Endodermal cell (in vitro differentiated cells): ENCODE results near the gene PLPP7. TPM values are rescaled to one million over a fixed set of nuclear protein-coding genes. Genes with fewer than 3 reads are reported as not detected.
"Not testable (repeated sequence)": the region's sequence is repeated elsewhere in the genome, so short reads cannot be mapped to it uniquely, and the experiment has no call there.

ENCODE experiments used
- DNase-seq: peaks from one replicate; pipeline ENCODE4 v3.0.0-alpha.2; 2017
- H3K27ac ChIP-seq: 2 replicates; pipeline ENCODE4 v1.5.1; 2013; ENCODE audit warnings: mild to moderate bottlenecking, low read depth, low read length, moderate library complexity
- H3K27me3 ChIP-seq: 2 replicates; pipeline ENCODE4 v1.6.1; 2013; ENCODE audit warnings: mild to moderate bottlenecking, low read length, moderate library complexity; ENCODE audit not compliant: insufficient read depth, control insufficient read depth, poor library complexity, severe bottlenecking
- H3K36me3 ChIP-seq: 2 replicates; pipeline ENCODE4 v1.7.0; 2013; ENCODE audit warnings: mild to moderate bottlenecking, low read length, moderate library complexity; ENCODE audit not compliant: control insufficient read depth, insufficient read depth
- H3K4me1 ChIP-seq: one replicate; pipeline ENCODE4 v1.7.0; 2013; ENCODE audit warnings: low read length; ENCODE audit not compliant: control insufficient read depth, insufficient read depth
- H3K4me3 ChIP-seq: 2 replicates; pipeline ENCODE4 v1.5.1; 2013; ENCODE audit warnings: mild to moderate bottlenecking, low read length, moderate library complexity
- H3K9ac ChIP-seq: 2 replicates; pipeline ENCODE4 v1.6.1; 2013; ENCODE audit warnings: mild to moderate bottlenecking, low read length, moderate library complexity; ENCODE audit not compliant: poor library complexity, severe bottlenecking; ENCODE audit errors: extremely low read depth
- H3K9me3 ChIP-seq: 2 replicates; pipeline ENCODE4 v1.6.1; 2013; ENCODE audit warnings: mild to moderate bottlenecking, low read length, moderate library complexity; ENCODE audit not compliant: control insufficient read depth
- H3K27ac Mint-ChIP-seq: 2 replicates; pipeline ENCODE4 v1.8.0; 2020; ENCODE audit warnings: mixed read lengths
- H3K27me3 Mint-ChIP-seq: 2 replicates; pipeline ENCODE4 v1.8.0; 2021; ENCODE audit warnings: mild to moderate bottlenecking, mixed read lengths; ENCODE audit not compliant: insufficient read depth
- H3K36me3 Mint-ChIP-seq: 2 replicates; pipeline ENCODE4 v1.8.0; 2020; ENCODE audit warnings: low read depth, mixed read lengths
- H3K4me1 Mint-ChIP-seq: 2 replicates; pipeline ENCODE4 v1.8.0; 2020; ENCODE audit warnings: mixed read lengths
- H3K4me3 Mint-ChIP-seq: 2 replicates; pipeline ENCODE4 v1.8.0; 2020; ENCODE audit warnings: mild to moderate bottlenecking, moderate library complexity, mixed read lengths
- H3K9me3 Mint-ChIP-seq: 2 replicates; pipeline ENCODE4 v1.8.0; 2020; ENCODE audit warnings: mild to moderate bottlenecking, mixed read lengths
- WGBS, 2 experiments: methylation state at CpG; one replicate each; pipeline versions ENCODE4 v1.1.5 to v1.1.7; 2013; ENCODE audit warnings: missing lambda C conversion rate in 2 of 2, mixed read lengths in 1 of 2; ENCODE audit not compliant: insufficient coverage in 1 of 2, insufficient read length in 1 of 2; 5-methylcytosine and 5-hydroxymethylcytosine counted together
- total RNA-seq, 2 donors: library from RNA; stranded (reverse); fragmentation: NEBNext Ultra II Directional in 1 of 2; extraction: Animal tissue kit (Norgen Biotek cat#: 25700) in 1 of 2; gene quantifications; 2 replicates in 1 of 2; 3 replicates in 1 of 2; pipeline ENCODE4 v1.2.1, GENCODE V29; 2021
- TF ChIP-seq, protein P1 (sequence below): fragments of 200-600 bp; sonication (generic); conservative IDR thresholded peaks from 2 replicates; pipeline ENCODE4 v1.5.0; 2021; ENCODE audit warnings: antibody characterized with exemption, mild to moderate bottlenecking

The PLPP7 gene
- total RNA-seq, 2 donors from 2014 or later: 4.1 to 5.6 TPM

DNA sequence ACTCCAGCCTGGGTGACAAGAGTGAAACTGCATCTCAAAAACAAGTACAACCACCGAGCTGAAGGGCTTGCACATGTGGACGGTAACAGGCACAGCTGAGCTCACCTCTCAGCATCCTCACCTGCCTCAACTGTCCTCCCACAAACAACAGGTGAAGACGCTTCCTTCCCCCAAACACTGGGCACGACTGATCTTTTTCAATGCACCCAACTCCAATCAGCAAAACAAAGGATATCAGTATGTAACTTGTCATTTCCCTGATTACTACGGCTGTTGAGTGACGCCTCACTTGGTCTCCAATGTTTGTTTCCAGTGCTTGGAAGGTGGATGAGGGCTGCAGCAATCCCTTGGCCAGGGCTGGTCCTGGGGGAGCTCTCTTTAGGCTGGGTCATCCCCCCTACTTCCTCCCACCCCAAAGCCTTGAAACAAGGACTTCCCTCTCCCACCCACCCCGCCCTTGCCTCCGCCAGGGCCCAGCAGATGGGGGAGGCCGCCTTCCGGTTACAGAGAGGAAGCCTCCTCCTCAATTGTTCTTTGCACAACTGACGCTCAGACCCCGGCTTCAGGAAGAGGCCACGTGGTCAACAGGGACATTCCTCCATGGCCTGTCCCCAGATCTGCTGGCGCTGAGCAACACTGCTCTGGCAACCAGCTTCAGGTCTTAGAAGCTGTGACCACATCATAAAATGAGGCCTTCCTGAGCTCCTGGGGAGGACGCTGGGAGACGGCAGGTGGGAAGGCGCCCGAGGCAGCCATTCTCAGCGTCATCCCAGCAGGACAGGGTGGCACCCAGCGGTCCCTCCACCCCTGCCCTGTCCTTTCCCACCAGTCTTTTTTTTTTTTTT is 19.1 kb upstream of the PLPP7 start:
- Mint-ChIP-seq H3K4me1 (peaks cover 13% of the 10 kb centered on the region), H3K9me3 (no peaks in the 10 kb centered on the region), H3K27me3 (peaks cover 6% of the 10 kb centered on the region), H3K4me3 (no peak overlapping the region), H3K36me3 (no peaks in the 10 kb centered on the region), H3K27ac (no peak overlapping the region)
- Histone ChIP-seq H3K36me3 (no peaks in the 10 kb centered on the region), H3K9ac (no peak overlapping the region), H3K27ac (no peak overlapping the region), H3K4me1 (no peaks in the 10 kb centered on the region), H3K9me3 (no peaks in the 10 kb centered on the region), H3K27me3 (peaks cover under 1% of the 10 kb centered on the region), H3K4me3 (no peak overlapping the region)
- TF ChIP-seq, protein P1, sequence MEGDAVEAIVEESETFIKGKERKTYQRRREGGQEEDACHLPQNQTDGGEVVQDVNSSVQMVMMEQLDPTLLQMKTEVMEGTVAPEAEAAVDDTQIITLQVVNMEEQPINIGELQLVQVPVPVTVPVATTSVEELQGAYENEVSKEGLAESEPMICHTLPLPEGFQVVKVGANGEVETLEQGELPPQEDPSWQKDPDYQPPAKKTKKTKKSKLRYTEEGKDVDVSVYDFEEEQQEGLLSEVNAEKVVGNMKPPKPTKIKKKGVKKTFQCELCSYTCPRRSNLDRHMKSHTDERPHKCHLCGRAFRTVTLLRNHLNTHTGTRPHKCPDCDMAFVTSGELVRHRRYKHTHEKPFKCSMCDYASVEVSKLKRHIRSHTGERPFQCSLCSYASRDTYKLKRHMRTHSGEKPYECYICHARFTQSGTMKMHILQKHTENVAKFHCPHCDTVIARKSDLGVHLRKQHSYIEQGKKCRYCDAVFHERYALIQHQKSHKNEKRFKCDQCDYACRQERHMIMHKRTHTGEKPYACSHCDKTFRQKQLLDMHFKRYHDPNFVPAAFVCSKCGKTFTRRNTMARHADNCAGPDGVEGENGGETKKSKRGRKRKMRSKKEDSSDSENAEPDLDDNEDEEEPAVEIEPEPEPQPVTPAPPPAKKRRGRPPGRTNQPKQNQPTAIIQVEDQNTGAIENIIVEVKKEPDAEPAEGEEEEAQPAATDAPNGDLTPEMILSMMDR: no peak
- WGBS, 2 experiments: 86 to 89% methylated on average over 11 to 20 of the region's 20 CpGs
- peak; percentile 41 for DNase-seq

DNA sequence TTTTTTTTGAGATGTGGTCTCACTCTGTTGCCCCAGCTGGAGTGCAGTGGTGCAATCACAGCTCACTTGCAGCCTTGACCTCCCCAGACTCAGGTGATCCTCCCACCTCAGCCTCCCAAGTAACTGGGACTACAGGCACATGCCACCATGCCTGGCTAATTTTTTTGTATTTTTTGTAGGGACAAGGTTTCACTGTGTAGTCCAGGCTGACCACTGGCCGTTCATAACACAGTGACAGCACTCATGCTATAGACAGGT is 18.6 kb upstream of the PLPP7 start:
- not testable (repeated sequence) for H3K27me3 ChIP-seq, DNase-seq, H3K4me3 ChIP-seq, H3K36me3 Mint-ChIP-seq, H3K4me3 Mint-ChIP-seq, H3K36me3 ChIP-seq, H3K4me1 ChIP-seq, H3K9me3 ChIP-seq, H3K9ac ChIP-seq, H3K9me3 Mint-ChIP-seq, H3K27ac Mint-ChIP-seq, H3K27ac ChIP-seq
- Mint-ChIP-seq H3K27me3 (peaks cover 11% of the 10 kb centered on the region), H3K4me1 (peaks cover 17% of the 10 kb centered on the region)
- WGBS, 2 experiments: 94 to 100% methylated on average over 1 of the region's 1 CpG

DNA sequence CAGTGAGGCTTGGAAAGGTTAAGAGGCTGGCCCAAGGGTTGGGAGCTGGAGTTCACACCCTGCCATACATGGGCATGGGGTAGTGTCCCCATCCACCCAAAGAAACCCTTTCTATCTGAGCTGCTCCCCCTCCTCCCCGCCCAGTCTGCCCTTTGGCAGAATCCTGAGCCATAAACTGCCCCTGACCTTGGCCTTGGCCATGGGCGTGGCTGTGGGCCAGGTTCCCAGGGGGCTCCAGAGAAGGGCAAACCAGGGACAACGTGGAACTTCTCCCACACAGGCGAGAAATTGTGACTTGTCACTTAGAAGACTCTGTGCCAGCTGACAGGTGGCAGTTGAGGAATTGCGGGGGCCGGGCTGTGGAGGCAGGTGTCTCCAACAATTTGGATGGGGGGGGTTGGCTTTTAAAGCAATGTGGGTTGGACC is 18.0 kb upstream of the PLPP7 start:
- 90 to 100% methylated on average over 4 to 6 of the region's 6 CpGs for WGBS, 2 experiments
- H3K27ac ChIP-seq: no peak overlapping the region
- DNase-seq: no peak

More for the DNA sequence above, 18.0 kb upstream of the PLPP7 start:
- H3K27ac Mint-ChIP-seq: no peak overlapping the region
- H3K4me3 Mint-ChIP-seq: no peak overlapping the region
- Histone ChIP-seq H3K4me3 (no peak overlapping the region), H3K36me3 (no peaks in the 10 kb centered on the region), H3K9me3 (no peaks in the 10 kb centered on the region), H3K9ac (no peak overlapping the region), H3K27me3 (peaks cover 12% of the 10 kb centered on the region), H3K4me1 (no peaks in the 10 kb centered on the region)
- no peaks in the 10 kb centered on the region for H3K36me3 Mint-ChIP-seq
- H3K9me3 Mint-ChIP-seq: no peaks in the 10 kb centered on the region
- peaks cover 17% of the 10 kb centered on the region for H3K4me1 Mint-ChIP-seq
- peaks cover 16% of the 10 kb centered on the region for H3K27me3 Mint-ChIP-seq
- TF ChIP-seq, protein P1: no peak
